ENCODE data around the gene PDZRN3. TPM values are rescaled to one million over a fixed set of nuclear protein-coding genes. Genes with fewer than 3 reads are reported as not detected.

PDZRN3 gene
- total RNA-seq, 2 donors from 2014 or later: 6.1 to 10.4 TPM

DNA sequence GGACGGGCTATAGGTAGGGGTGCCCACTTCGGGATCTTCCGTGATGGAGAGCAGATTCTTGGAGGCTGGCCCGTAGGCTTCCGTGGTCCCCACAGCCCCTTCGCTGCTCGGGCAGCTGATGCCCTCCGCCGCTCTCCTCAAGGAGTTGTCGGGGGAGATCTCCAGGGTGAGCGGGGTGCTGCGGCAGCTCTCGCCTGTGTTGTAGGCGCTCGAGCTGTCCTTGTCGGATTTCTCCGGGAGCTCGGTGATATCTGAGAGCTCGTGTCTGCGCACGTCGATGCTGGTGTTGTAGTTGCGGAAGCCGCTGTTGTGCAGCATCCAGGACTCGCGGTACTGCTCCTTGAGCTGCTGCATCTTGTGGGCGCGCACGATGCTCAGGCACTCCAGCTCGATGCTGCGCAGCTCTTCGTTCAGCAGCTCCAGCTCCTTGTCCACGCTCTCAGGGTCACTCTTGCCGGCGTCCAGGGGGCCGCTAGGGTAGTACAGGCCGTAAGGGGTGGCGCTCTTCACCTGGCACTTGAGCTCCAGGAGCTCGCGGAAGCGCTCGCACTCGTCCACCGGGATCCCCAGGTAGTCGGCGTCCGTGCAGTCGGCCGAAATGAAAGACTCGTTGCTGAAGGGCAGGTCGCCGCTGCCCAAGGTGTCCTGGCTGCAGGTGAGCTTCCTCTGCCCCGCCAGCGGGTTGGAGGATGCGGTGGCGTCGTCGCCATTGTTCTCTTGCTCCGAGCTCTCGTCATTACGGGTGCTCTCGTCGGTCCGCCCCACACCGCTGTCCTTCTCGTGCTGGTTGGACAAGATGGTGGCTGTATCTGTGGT lies 240.4 kb downstream of the PDZRN3 start:
- H3K27ac ChIP-seq (ENCODE audit: low read depth, low read length): no peak overlapping the region
- H3K4me3 Mint-ChIP-seq: no peak overlapping the region
- H3K4me3 ChIP-seq (ENCODE audit: low read length): no peak overlapping the region
- 96 to 97% methylated on average over 62 to 66 of the region's 66 CpGs for WGBS, 2 experiments (ENCODE audit: insufficient coverage in 1 of 2, insufficient read length in 1 of 2)
- H3K36me3 Mint-ChIP-seq (ENCODE audit: low read depth): peaks cover 28% of the 10 kb centered on the region
- no peaks in the 10 kb centered on the region for H3K27me3 ChIP-seq (ENCODE audit: control insufficient read depth, insufficient read depth, low read length, poor library complexity, severe bottlenecking)
- TF ChIP-seq, protein P1, sequence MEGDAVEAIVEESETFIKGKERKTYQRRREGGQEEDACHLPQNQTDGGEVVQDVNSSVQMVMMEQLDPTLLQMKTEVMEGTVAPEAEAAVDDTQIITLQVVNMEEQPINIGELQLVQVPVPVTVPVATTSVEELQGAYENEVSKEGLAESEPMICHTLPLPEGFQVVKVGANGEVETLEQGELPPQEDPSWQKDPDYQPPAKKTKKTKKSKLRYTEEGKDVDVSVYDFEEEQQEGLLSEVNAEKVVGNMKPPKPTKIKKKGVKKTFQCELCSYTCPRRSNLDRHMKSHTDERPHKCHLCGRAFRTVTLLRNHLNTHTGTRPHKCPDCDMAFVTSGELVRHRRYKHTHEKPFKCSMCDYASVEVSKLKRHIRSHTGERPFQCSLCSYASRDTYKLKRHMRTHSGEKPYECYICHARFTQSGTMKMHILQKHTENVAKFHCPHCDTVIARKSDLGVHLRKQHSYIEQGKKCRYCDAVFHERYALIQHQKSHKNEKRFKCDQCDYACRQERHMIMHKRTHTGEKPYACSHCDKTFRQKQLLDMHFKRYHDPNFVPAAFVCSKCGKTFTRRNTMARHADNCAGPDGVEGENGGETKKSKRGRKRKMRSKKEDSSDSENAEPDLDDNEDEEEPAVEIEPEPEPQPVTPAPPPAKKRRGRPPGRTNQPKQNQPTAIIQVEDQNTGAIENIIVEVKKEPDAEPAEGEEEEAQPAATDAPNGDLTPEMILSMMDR (conservative IDR thresholded peaks at IDR 0.05): no peak
- no peak for DNase-seq
- peaks cover 56% of the 10 kb centered on the region for H3K36me3 ChIP-seq (ENCODE audit: control insufficient read depth, insufficient read depth, low read length)
- peaks cover 7% of the 10 kb centered on the region for H3K9me3 Mint-ChIP-seq
- no peak overlapping the region for H3K9ac ChIP-seq (ENCODE audit: extremely low read depth, low read length, poor library complexity, severe bottlenecking)
- no peaks in the 10 kb centered on the region for H3K27me3 Mint-ChIP-seq (ENCODE audit: insufficient read depth)
- H3K27ac Mint-ChIP-seq: no peak overlapping the region
- H3K4me1 ChIP-seq (ENCODE audit: control insufficient read depth, insufficient read depth, low read length): no peaks in the 10 kb centered on the region
- H3K9me3 ChIP-seq (ENCODE audit: control insufficient read depth, low read length): no peaks in the 10 kb centered on the region
- H3K4me1 Mint-ChIP-seq: no peaks in the 10 kb centered on the region

DNA sequence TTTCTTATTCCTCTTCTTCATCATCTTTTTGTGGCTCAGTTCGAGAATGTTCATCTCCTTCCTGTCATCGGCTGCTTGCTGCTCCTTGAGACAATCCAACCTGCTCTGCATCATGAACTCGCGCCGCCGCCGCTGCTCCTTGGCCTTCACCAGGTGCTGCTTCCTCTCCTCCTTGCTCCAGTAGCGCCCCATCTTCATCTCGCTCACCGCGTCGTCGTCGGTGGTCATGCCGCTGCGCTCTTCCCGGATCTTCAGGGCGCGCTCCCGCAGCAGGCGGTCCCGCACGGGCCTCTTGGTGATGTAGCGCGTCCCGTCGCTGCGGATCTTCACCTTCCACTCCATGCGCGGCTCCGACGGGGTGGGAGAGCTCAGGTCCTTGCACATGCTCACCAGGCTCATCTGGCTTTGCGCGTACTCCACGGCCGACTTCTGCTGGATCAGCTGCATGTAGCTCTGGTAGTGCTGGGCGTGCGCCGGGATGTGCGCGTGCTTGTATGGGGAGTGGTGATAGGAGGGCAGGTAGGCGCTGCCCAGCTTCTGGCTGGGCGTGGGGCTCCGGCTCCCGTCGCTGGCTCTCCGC lies 241.2 kb downstream of the PDZRN3 start:
- peaks cover 49% of the 10 kb centered on the region for H3K36me3 ChIP-seq (ENCODE audit: control insufficient read depth, insufficient read depth, low read length)
- WGBS, 2 experiments (ENCODE audit: insufficient coverage in 1 of 2, insufficient read length in 1 of 2): 96 to 97% methylated on average over 40 to 47 of the region's 47 CpGs
- Mint-ChIP-seq H3K27ac (no peak overlapping the region), H3K4me1 (no peaks in the 10 kb centered on the region), H3K9me3 (peaks cover 7% of the 10 kb centered on the region), H3K27me3 (ENCODE audit: insufficient read depth) (no peaks in the 10 kb centered on the region), H3K4me3 (no peak overlapping the region), H3K36me3 (ENCODE audit: low read depth) (peaks cover 28% of the 10 kb centered on the region)
- no peak overlapping the region for H3K27ac ChIP-seq (ENCODE audit: low read depth, low read length)
- H3K27me3 ChIP-seq (ENCODE audit: control insufficient read depth, insufficient read depth, low read length, poor library complexity, severe bottlenecking): no peaks in the 10 kb centered on the region
- no peak for DNase-seq
- TF ChIP-seq, protein P1 (conservative IDR thresholded peaks at IDR 0.05): no peak
- H3K4me3 ChIP-seq (ENCODE audit: low read length): no peak overlapping the region
- H3K9ac ChIP-seq (ENCODE audit: extremely low read depth, low read length, poor library complexity, severe bottlenecking): no peak overlapping the region
- H3K9me3 ChIP-seq (ENCODE audit: control insufficient read depth, low read length): no peaks in the 10 kb centered on the region
- H3K4me1 ChIP-seq (ENCODE audit: control insufficient read depth, insufficient read depth, low read length): no peaks in the 10 kb centered on the region

DNA sequence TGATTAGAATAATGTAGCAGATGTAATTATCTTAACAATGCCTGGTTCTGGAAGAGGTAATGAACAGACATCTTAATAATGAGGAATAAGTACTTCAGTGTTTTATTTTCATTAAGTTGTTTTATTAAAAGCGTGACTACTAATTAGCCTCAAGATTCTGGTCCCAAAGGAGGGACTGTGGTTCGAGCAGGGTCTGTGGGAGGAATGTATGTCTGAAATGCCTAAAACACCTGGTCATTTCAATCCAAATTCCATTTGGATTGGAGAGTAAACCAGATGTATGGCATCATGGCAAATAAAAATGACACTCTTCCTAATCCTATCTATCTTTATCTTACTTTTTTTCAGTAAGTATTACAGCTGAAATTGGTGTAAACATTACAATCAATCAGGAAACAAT lies 243.2 kb downstream of the PDZRN3 start:
- TF ChIP-seq, protein P1 (conservative IDR thresholded peaks at IDR 0.05): no peak
- 88 to 96% methylated on average over 2 of the region's 2 CpGs for WGBS, 2 experiments (ENCODE audit: insufficient coverage in 1 of 2, insufficient read length in 1 of 2)
- H3K4me3 ChIP-seq (ENCODE audit: low read length): no peak overlapping the region
- peaks cover 29% of the 10 kb centered on the region for H3K36me3 ChIP-seq (ENCODE audit: control insufficient read depth, insufficient read depth, low read length)
- Mint-ChIP-seq H3K9me3 (peaks cover 5% of the 10 kb centered on the region), H3K36me3 (ENCODE audit: low read depth) (peaks cover 21% of the 10 kb centered on the region), H3K4me1 (no peaks in the 10 kb centered on the region), H3K4me3 (no peak overlapping the region), H3K27me3 (ENCODE audit: insufficient read depth) (no peaks in the 10 kb centered on the region), H3K27ac (no peak overlapping the region)
- H3K9ac ChIP-seq (ENCODE audit: extremely low read depth, low read length, poor library complexity, severe bottlenecking): no peak overlapping the region
- no peak overlapping the region for H3K27ac ChIP-seq (ENCODE audit: low read depth, low read length)
- no peak for DNase-seq
- H3K4me1 ChIP-seq (ENCODE audit: control insufficient read depth, insufficient read depth, low read length): no peaks in the 10 kb centered on the region
- H3K9me3 ChIP-seq (ENCODE audit: control insufficient read depth, low read length): no peaks in the 10 kb centered on the region
- H3K27me3 ChIP-seq (ENCODE audit: control insufficient read depth, insufficient read depth, low read length, poor library complexity, severe bottlenecking): no peaks in the 10 kb centered on the region

Measured in endodermal cell (in vitro differentiated cells).